PC-9 (cell line): ENCODE results near the gene INPP5F. TPM values are rescaled to one million over a fixed set of nuclear protein-coding genes. Genes with fewer than 3 reads are reported as not detected.

Experiments
- BruUV-seq: library from RNA; stranded (reverse); fragments of 400-500 nt; replicated peaks from 2 replicates; lab custom pipeline; 2021; lab: Mats Ljungman, UMichigan
- CTCF ChIA-PET: fragments of 300-600 bp; sonication (Branson Sonifier 250); formaldehyde crosslinking; loops from one replicate; lab custom pipeline; 2022; ENCODE audit warnings: antibody characterized with exemption; lab: Charles Lee
- POLR2A ChIA-PET: fragments of 300-600 bp; sonication (Branson Sonifier 250); formaldehyde crosslinking; loops from one replicate; lab custom pipeline; 2022; ENCODE audit warnings: antibody characterized with exemption; ENCODE audit not compliant: unreplicated experiment; lab: Charles Lee
- DNase-seq, 2 experiments: peaks; one replicate each; pipeline versions ENCODE4 v3.0.0 to v3.0.0-alpha.2; 2015 to 2022; ENCODE audit warnings: mixed read lengths in 1 of 2
- H2AFZ ChIP-seq: fragments of 200-600 bp; sonication (generic); 2 replicates; pipeline ENCODE4 v1.8.1; 2017; ENCODE audit warnings: antibody characterized with exemption
- H3F3A ChIP-seq: fragments of 200-600 bp; sonication (generic); 2 replicates; pipeline ENCODE4 v1.8.1; 2017; ENCODE audit warnings: antibody characterized with exemption, mild to moderate bottlenecking, low read depth; ENCODE audit not compliant: insufficient read depth
- H3K27ac ChIP-seq: fragments of 200-600 bp; sonication (generic); 2 replicates; pipeline ENCODE4 v1.6.1; 2016; ENCODE audit warnings: mixed run types
- H3K27me3 ChIP-seq: fragments of 200-600 bp; sonication (generic); 2 replicates; pipeline ENCODE4 v1.6.1; 2016; ENCODE audit warnings: low read depth, mixed run types; ENCODE audit not compliant: insufficient read depth
- H3K36me3 ChIP-seq: fragments of 200-600 bp; sonication (generic); 2 replicates; pipeline ENCODE4 v1.6.1; 2016; ENCODE audit warnings: low read depth, mixed run types
- H3K4me1 ChIP-seq: fragments of 200-600 bp; sonication (generic); replicated peaks from 2 replicates; pipeline ENCODE4 v1.6.1; 2016; ENCODE audit warnings: mixed run types; ENCODE audit not compliant: insufficient read depth
- H3K4me2 ChIP-seq: fragments of 200-600 bp; sonication (generic); 2 replicates; pipeline ENCODE4 v1.6.1; 2017; ENCODE audit warnings: mixed run types
- H3K4me3 ChIP-seq: fragments of 200-600 bp; sonication (generic); 2 replicates; pipeline ENCODE4 v1.6.1; 2016; ENCODE audit warnings: mixed run types
- H3K79me2 ChIP-seq: fragments of 200-600 bp; sonication (generic); 2 replicates; pipeline ENCODE4 v1.6.1; 2017; ENCODE audit warnings: low read depth, mixed run types
- H3K9me2 ChIP-seq: fragments of 200-600 bp; sonication (generic); 2 replicates; pipeline ENCODE4 v1.8.1; 2017; ENCODE audit warnings: mild to moderate bottlenecking; ENCODE audit not compliant: insufficient read depth
- H3K9me3 ChIP-seq: fragments of 200-600 bp; sonication (generic); 2 replicates; pipeline ENCODE4 v1.8.1; 2016; ENCODE audit warnings: low read depth; ENCODE audit not compliant: insufficient read depth
- H4K20me1 ChIP-seq: fragments of 200-600 bp; sonication (generic); 2 replicates; pipeline ENCODE4 v1.8.1; 2017; ENCODE audit not compliant: insufficient read depth
- CTCF ChIP-seq: fragments of 200-600 bp; sonication (generic); conservative IDR thresholded peaks from 2 replicates; pipeline ENCODE4 v1.6.1; 2017; ENCODE audit warnings: mixed run types, antibody characterized with exemption, mild to moderate bottlenecking, moderate library complexity
- EZH2 ChIP-seq: fragments of 200-600 bp; sonication (generic); IDR thresholded peaks from 2 replicates; pipeline ENCODE4 v1.8.0; 2017; ENCODE audit warnings: antibody characterized with exemption, low read depth
- intact Hi-C: fragments of 100-400 bp; cut with micrococcal nuclease; formaldehyde crosslinking; loops from one replicate; pipeline ENCODE4 v1.10.0; 2022; ENCODE audit not compliant: unreplicated experiment
- total RNA-seq: library from RNA; stranded (reverse); gene quantifications from 2 replicates; pipeline ENCODE4 v1.2.3, GENCODE V29; 2021

Gene INPP5F
- total RNA-seq, 1 experiment from 2014 or later: 11.4 TPM

DNA sequence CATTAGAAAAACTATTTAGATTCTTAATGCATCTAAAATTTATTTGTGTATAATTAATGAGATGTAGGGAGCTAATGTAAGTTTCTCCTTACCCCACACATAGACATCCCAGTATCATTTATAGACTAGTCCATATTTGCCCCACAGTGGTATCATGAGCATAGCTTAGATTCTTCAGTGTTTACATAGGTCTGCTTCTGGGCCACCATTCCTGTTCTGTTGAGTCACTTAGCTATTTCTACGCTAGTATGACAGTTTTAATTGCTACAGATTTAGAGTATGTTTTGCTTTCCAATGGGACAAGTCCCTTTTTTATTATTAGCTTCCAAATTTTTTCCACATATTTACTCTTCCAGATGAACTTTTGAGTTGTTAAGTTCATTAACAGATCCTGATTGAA lies 77.4 kb downstream of the INPP5F start:
- ChIA-PET CTCF (no interaction called here), POLR2A (no interaction called here)
- no peak overlapping the region for H3K4me3 ChIP-seq
- H3K27me3 ChIP-seq: no peaks in the 10 kb centered on the region
- H3K27ac ChIP-seq: no peak overlapping the region
- H3K4me1 ChIP-seq: no peaks in the 10 kb centered on the region
- no peaks in the 10 kb centered on the region for H3K36me3 ChIP-seq
- H4K20me1 ChIP-seq: no peaks in the 10 kb centered on the region
- H2AFZ ChIP-seq: no peak overlapping the region
- no peaks in the 10 kb centered on the region for H3K9me2 ChIP-seq
- intact Hi-C loops: no loop called here
- H3F3A ChIP-seq: no peaks in the 10 kb centered on the region
- no peaks in the 10 kb centered on the region for H3K9me3 ChIP-seq
- no peak for TF ChIP-seq CTCF
- no peak for TF ChIP-seq EZH2
- H3K4me2 ChIP-seq: no peak overlapping the region
- no TSS peak for BruUV-seq
- no peaks in the 10 kb centered on the region for H3K79me2 ChIP-seq
- no peak for DNase-seq

- H3K4me3 ChIP-seq: no peak overlapping the region
- no peaks in the 10 kb centered on the region for H3K79me2 ChIP-seq
- no peaks in the 10 kb centered on the region for H3K27me3 ChIP-seq
- no peak overlapping the region for H3K27ac ChIP-seq
- no peak for TF ChIP-seq EZH2
- no peak for TF ChIP-seq CTCF
- H3K9me3 ChIP-seq: no peaks in the 10 kb centered on the region
- H3K9me2 ChIP-seq: no peaks in the 10 kb centered on the region
- no peaks in the 10 kb centered on the region for H4K20me1 ChIP-seq
- H3F3A ChIP-seq: no peaks in the 10 kb centered on the region
- ChIA-PET CTCF (no interaction called here), POLR2A (no interaction called here)
- DNase-seq: no peak
- no peak overlapping the region for H2AFZ ChIP-seq
- intact Hi-C loops: no loop called here
- H3K4me2 ChIP-seq: no peak overlapping the region
- no TSS peak for BruUV-seq
- H3K4me1 ChIP-seq: no peaks in the 10 kb centered on the region
- H3K36me3 ChIP-seq: no peaks in the 10 kb centered on the region
These were observed 79.9 kb downstream of the INPP5F start for GRCh38 chr10:119805702-119806230.

GRCh38 chr10:119806334-119807130 lies 80.7 kb downstream of the INPP5F start:
- intact Hi-C loops: no loop called here

More at GRCh38 chr10:119806334-119807130, 80.7 kb downstream of the INPP5F start:
- Histone ChIP-seq H3K27ac (no peak overlapping the region), H3K4me3 (no peak overlapping the region), H2AFZ (no peak overlapping the region), H3F3A (no peaks in the 10 kb centered on the region), H3K9me3 (no peaks in the 10 kb centered on the region), H3K9me2 (no peaks in the 10 kb centered on the region), H3K36me3 (no peaks in the 10 kb centered on the region), H3K4me2 (no peak overlapping the region), H3K79me2 (no peaks in the 10 kb centered on the region), H3K27me3 (no peaks in the 10 kb centered on the region), H3K4me1 (no peaks in the 10 kb centered on the region), H4K20me1 (no peaks in the 10 kb centered on the region)
- DNase-seq: no peak
- CTCF ChIA-PET: no interaction called here
- POLR2A ChIA-PET: no interaction called here
- BruUV-seq: no TSS peak
- TF ChIP-seq EZH2 (no peak), CTCF (no peak)
